22Rv1 (cell line): Measurements from ENCODE around the gene MACF1.
A peak's percentile ranks its signal among the peaks of the same experiment; 100 is the strongest.

Experiments used
- H3K27ac ChIP-seq: fragments of 450-650 bp; 2 replicates; pipeline ENCODE4 v1.5.1; 2017
- ZFX ChIP-seq: fragments of 450-650 bp; IDR thresholded peaks from 2 replicates; pipeline ENCODE4 v1.6.1; 2017; ENCODE audit warnings: antibody characterized with exemption, borderline replicate concordance
- TF ChIP-seq, protein P1 (sequence below): fragments of 450-650 bp; IDR thresholded peaks from 2 replicates; pipeline ENCODE4 v1.5.1; 2017; ENCODE audit warnings: mild to moderate bottlenecking

Gene MACF1

DNA sequence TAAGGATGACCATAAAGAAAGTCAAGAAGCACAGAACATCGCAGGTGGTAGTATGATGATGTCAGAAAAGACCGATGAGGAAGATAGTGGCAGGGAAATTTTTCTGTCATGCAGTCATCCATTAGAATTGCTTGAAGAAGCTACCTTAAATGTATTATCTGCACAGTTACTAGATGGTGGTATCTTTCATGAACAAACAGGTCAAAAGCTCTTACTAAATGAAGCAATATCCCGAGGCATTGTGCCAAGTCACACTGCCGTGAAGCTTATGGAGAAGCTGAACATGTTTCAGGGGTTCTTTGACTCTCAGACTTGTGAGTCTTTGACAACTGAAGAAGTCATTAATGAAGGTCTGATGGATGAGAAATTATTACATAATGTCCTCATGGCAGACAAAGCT lies 128.8 kb downstream of the MACF1 start:
- TF ChIP-seq, protein P1, sequence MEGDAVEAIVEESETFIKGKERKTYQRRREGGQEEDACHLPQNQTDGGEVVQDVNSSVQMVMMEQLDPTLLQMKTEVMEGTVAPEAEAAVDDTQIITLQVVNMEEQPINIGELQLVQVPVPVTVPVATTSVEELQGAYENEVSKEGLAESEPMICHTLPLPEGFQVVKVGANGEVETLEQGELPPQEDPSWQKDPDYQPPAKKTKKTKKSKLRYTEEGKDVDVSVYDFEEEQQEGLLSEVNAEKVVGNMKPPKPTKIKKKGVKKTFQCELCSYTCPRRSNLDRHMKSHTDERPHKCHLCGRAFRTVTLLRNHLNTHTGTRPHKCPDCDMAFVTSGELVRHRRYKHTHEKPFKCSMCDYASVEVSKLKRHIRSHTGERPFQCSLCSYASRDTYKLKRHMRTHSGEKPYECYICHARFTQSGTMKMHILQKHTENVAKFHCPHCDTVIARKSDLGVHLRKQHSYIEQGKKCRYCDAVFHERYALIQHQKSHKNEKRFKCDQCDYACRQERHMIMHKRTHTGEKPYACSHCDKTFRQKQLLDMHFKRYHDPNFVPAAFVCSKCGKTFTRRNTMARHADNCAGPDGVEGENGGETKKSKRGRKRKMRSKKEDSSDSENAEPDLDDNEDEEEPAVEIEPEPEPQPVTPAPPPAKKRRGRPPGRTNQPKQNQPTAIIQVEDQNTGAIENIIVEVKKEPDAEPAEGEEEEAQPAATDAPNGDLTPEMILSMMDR = no peak
- TF ChIP-seq ZFX = no peak
- no peak overlapping the region for H3K27ac ChIP-seq

DNA sequence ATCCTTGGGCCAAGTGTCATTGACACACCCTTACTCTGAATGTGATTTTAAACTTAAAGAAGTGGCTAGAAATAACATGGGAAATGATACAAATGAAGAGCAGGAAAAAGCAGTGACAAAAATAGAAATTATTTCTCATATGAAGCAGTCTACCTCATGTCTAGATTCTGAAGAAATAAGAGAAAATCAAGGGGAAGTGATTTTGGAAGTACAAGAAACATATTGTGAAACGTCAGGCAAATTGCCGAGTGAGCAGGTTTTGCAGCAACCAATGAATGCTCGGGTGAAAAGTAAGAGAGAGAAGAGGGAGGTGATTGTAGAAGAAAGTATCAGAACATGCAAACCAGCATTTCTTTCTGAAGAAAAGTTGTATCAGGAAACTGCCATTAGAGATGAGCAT lies 130.7 kb downstream of the MACF1 start:
- no peak overlapping the region for H3K27ac ChIP-seq
- TF ChIP-seq ZFX = no peak
- TF ChIP-seq, protein P1 = no peak

DNA sequence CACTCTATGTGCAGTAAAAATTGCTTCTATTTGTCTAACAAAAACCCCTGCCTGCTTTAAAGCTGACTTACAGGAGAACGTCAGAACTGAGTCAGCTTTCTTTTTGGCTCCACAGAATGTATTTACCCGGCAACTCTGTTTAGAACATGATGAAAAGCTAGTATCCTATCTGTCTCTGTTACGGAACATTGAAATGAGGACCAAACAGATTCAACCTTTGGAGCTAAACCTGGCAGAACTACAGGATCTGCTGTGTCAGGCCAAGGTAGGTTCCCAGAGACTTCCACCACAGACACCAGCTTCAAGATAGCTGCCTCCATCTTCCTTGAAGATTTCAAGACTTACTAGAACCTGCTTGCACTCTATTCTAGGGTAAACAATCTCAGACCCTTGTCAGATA lies 132.6 kb downstream of the MACF1 start:
- no peak overlapping the region for H3K27ac ChIP-seq
- TF ChIP-seq ZFX = no peak
- TF ChIP-seq, protein P1 = no peak

DNA sequence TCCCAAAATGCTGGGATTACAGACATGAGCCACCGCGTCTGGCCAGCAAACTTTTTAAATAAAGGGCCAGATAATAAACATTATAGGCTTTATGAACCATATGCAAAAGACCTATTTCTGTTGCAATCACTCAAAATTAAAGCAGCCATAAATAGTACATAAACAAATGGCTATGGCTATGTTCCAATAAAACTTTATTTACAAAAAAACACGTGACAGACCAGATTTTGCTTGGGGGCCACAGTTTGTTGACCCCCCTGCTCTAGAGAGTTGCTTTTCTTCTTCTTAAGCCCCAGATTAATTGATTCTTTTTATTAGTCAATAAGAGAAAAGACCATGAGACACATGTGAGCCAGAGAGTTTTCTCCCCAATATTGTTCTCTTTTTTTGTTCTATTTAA lies 138.3 kb downstream of the MACF1 start:
- TF ChIP-seq ZFX = no peak
- TF ChIP-seq, protein P1 = no peak
- H3K27ac ChIP-seq = no peak overlapping the region

DNA sequence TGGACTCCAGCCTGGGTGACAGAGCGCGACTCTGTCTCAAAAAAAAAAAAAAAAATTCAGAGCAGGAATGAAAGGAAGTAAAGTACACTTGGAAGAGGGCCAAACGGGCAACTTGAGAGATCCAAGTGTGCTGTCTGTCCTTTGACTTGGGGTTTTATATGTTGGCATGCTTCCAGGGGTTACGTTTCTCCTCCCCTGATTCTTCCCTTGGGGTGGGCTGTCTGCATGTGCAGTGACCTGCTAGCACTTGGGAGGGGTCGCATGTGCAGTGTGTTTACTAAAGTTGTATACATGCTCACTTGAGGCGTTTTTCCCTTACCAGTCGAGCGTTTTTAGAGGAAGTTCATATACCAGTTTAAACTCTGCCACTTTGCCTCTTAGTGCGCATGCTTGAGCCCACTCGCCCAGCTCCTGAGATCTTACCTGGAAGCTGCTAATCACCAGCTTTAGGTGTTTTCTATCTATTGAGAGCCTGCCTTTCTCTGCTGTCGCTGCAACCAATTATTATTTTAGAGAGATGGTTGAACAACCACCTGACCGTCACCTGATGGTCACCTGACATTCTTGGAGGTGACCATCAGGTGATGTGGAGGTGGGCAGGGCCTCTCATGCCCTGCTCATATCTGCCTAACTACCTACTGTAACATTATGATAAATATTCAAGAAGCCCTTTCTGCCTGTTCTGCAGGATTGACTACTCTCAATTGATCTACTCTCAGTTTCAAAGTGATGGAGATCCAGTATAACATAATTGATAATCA lies 140.1 kb downstream of the MACF1 start:
- TF ChIP-seq, protein P1 = no peak
- TF ChIP-seq ZFX = no peak

DNA sequence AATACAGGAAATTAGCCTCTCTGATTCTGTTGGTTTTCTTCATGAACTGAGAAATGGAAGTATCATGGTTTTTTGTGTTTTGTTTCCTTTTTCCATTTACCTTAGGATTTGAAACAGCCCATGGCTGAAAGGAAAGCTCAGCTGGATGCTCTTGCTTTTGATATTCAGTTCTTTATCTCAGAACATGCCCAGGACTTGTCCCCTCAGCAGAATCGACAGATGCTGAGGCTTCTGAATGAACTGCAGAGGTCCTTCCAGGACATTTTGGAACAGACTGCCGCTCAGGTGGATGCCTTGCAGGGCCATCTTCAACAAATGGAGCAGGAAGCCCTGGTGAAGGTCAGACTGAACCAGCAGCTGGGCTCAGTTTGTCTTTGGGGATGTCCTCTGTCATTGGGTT lies 142.4 kb downstream of the MACF1 start:
- no peak overlapping the region for H3K27ac ChIP-seq
- TF ChIP-seq, protein P1 = no peak
- TF ChIP-seq ZFX = no peak

More for the DNA sequence above, 140.1 kb downstream of the MACF1 start:
- H3K27ac ChIP-seq = no peak overlapping the region

DNA sequence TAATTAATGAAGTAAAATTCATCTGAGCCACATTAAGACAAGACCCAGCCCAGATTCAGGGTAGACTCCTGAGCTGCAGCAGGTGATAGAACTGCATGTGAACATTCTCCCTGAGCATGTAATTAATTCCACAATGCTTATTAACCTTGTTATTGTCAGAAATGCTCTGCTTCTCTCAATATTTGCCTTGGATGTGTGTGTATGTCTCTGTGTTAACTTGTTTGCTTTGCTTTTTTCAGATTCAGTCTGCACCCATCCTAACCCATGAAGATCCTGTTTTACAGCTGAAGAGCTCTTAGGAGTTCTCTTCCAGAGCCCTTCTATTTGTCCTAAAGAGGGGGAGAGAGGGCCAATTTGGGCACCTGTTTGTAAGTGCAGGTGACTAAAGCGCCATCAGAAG lies 143.8 kb downstream of the MACF1 start:
- 0 out of 2 replicates have a peak overlapping the region, but pooled peaks have one; percentile 9 for H3K27ac ChIP-seq

More for the DNA sequence above, 143.8 kb downstream of the MACF1 start:
- TF ChIP-seq ZFX = no peak
- TF ChIP-seq, protein P1 = no peak
